ENCODE results near the gene FGF16. TPM values are rescaled to one million over a fixed set of nuclear protein-coding genes. Genes with fewer than 3 reads are reported as not detected.

FGF16 gene
- total and polyA plus RNA-seq, 2 of the 8 experiments (the other 6 are each of a cell fraction or from before 2014, with no cell fraction given), result 0.50 to 1.4 TPM

DNA sequence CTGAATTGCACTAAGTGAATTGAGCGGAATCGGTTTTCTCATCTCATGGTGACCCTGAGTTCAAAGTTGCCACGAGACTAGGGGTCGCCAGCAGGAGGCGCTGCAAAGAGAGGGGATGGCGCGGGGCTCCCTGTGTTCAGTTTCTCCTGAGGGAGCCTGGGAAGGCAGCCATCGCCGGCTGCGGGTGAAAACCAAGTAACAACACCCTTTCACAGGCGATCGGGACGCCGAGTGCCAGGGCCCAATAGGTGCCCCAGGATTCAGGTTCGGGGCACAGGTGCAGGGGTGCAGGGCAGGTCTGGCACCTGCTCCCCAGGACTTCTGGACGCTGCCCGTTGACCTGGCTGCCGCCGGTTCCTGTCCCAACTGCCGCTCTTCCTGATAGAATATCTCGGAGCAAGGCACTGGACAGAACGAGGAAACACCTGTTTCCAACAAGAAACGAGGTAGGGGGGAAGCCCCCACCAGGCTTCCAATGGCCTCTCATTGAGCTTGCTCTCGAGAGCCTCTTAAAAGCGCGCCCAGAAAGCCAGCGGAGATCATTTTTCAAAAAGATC, 1.1 kb upstream of the FGF16 start:
- H2BK12ac ChIP-seq (ENCODE audit: low read depth, low read length), result no peak overlapping the region
- no peak overlapping the region for H3K14ac ChIP-seq (ENCODE audit: insufficient read length)
- no peak overlapping the region for H3K56ac ChIP-seq (replicated peaks; ENCODE audit: insufficient read length, low read depth, low read length)
- no peaks in the 10 kb centered on the region for H4K20me1 ChIP-seq (replicated peaks in 1 of 2; ENCODE audit: control insufficient read depth in 1 of 2, insufficient read depth in 2 of 2, low read length in 2 of 2)
- H4K91ac ChIP-seq (replicated peaks; ENCODE audit: insufficient read length, low read length), result no peak overlapping the region
- H2BK20ac ChIP-seq (ENCODE audit: low read length), result no peak overlapping the region
- H3K4me2 ChIP-seq (ENCODE audit: insufficient read depth in 1 of 2, low read depth in 2 of 2, low read length in 2 of 2), result peak overlapping the region; percentile 88 to 90
- peak overlapping the region; percentile 88 for H2AFZ ChIP-seq (ENCODE audit: low read length)
- ChIA-PET CTCF (ENCODE audit: partially characterized antibody) (interaction anchor here (1.0 to 1.7 kb wide), 3 partner anchors 16 to 890 kb away, joined by 3 to 4 read pairs (median 3); no protein-coding TSS in a partner anchor), POLR2A (ENCODE audit: partially characterized antibody) (interaction anchor here (0.6 to 1.1 kb wide), 3 partner anchors 9 to 582 kb away, joined by 3 to 4 read pairs (median 3); no protein-coding TSS in a partner anchor)
- H2BK15ac ChIP-seq (ENCODE audit: low read length), result no peak overlapping the region
- DNase-seq (ENCODE audit: low read depth in 1 of 2, low spot score in 2 of 2) (peak in 1 of 2 experiments; percentile 82), FAIRE-seq (no peak)
- H3K4me1 ChIP-seq (replicated peaks in 1 of 4; ENCODE audit: control insufficient read depth in 3 of 4, insufficient read depth in 4 of 4, low read length in 3 of 4), result peaks cover 0 to 7% (median under 1%) of the 10 kb centered on the region in 4 experiments; a peak in 2 of 7 replicates
- WGBS, 2 experiments (ENCODE audit: extremely low coverage in 1 of 2, insufficient coverage in 1 of 2, insufficient read length in 1 of 2, insufficient replicate concordance in 2 of 2, low coverage in 1 of 2, low lambda C conversion rate in 2 of 2, missing lambda C conversion rate in 1 of 2), result 12% methylated on average over 11 of the region's 27 CpGs; no CpG with 5 or more reads in 1 of the 2 experiments
- peaks cover 11% of the 10 kb centered on the region; the same call in 1 of the 2 replicates for H3K23me2 ChIP-seq (ENCODE audit: low read depth, low read length)
- H3K9ac ChIP-seq (replicated peaks in 1 of 4; ENCODE audit: extremely low read depth in 1 of 4, low read depth in 3 of 4, low read length in 3 of 4), result peak overlapping the region in 3 of 4 experiments; percentile 21 to 58 (median 24); a peak in 3 of 7 replicates
- H3K9me3 ChIP-seq (ENCODE audit: insufficient read depth in 2 of 2, low read depth in 1 of 2, low read length in 1 of 2), result no peaks in the 10 kb centered on the region
- no peak overlapping the region for H2AK5ac ChIP-seq (ENCODE audit: low read depth, low read length)
- H3K23ac ChIP-seq (ENCODE audit: insufficient read length), result no peak overlapping the region
- no peak overlapping the region for H3K27ac ChIP-seq (ENCODE audit: low read depth, low read length)
- H3K27me3 ChIP-seq (replicated peaks in 1 of 4; ENCODE audit: control insufficient read depth in 3 of 4, extremely low read depth in 1 of 4, insufficient read depth in 3 of 4, low read length in 3 of 4), result peaks cover 3 to 25% (median 12%) of the 10 kb centered on the region in 4 experiments; a peak in 6 of 7 replicates
- no peaks in the 10 kb centered on the region for H3K79me1 ChIP-seq (ENCODE audit: low read depth, low read length)
- 0 out of 2 replicates have a peak overlapping the region, but pooled peaks have one; percentile 14 for H4K8ac ChIP-seq (ENCODE audit: extremely low read depth, insufficient read depth, low read length)
- H3K18ac ChIP-seq (ENCODE audit: extremely low read depth, low read length), result no peak overlapping the region; the same call in 1 of the 2 replicates
- no peak overlapping the region for H2BK120ac ChIP-seq (replicated peaks; ENCODE audit: low read depth, low read length)
- no peak overlapping the region for H4K5ac ChIP-seq (ENCODE audit: insufficient read length, low read depth, low read length)
- H3K79me2 ChIP-seq (ENCODE audit: control insufficient read depth in 1 of 2, insufficient read depth in 2 of 2, low read length in 2 of 2), result no peaks in the 10 kb centered on the region
- no peak overlapping the region for H3K4ac ChIP-seq (replicated peaks; ENCODE audit: insufficient read length, low read depth, low read length)
- peak overlapping the region; percentile 47 to 80 (median 59) for H3K4me3 ChIP-seq (ENCODE audit: extremely low read depth in 1 of 4, insufficient read depth in 2 of 4, low read depth in 3 of 4, low read length in 4 of 4)
- no peaks in the 10 kb centered on the region for H3K36me3 ChIP-seq (ENCODE audit: control insufficient read depth in 2 of 4, insufficient read depth in 4 of 4, low read length in 3 of 4)
- H2BK5ac ChIP-seq (ENCODE audit: low read depth, low read length), result no peak overlapping the region
- TF ChIP-seq, protein P1, sequence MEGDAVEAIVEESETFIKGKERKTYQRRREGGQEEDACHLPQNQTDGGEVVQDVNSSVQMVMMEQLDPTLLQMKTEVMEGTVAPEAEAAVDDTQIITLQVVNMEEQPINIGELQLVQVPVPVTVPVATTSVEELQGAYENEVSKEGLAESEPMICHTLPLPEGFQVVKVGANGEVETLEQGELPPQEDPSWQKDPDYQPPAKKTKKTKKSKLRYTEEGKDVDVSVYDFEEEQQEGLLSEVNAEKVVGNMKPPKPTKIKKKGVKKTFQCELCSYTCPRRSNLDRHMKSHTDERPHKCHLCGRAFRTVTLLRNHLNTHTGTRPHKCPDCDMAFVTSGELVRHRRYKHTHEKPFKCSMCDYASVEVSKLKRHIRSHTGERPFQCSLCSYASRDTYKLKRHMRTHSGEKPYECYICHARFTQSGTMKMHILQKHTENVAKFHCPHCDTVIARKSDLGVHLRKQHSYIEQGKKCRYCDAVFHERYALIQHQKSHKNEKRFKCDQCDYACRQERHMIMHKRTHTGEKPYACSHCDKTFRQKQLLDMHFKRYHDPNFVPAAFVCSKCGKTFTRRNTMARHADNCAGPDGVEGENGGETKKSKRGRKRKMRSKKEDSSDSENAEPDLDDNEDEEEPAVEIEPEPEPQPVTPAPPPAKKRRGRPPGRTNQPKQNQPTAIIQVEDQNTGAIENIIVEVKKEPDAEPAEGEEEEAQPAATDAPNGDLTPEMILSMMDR (IDR thresholded peaks at IDR 0.05; ENCODE audit: control extremely low read depth in 1 of 3, insufficient read depth in 1 of 3, low read depth in 1 of 3, low read length in 3 of 3), result peak; percentile 36 to 68 (median 64)
- TF ChIP-seq, protein P2, sequence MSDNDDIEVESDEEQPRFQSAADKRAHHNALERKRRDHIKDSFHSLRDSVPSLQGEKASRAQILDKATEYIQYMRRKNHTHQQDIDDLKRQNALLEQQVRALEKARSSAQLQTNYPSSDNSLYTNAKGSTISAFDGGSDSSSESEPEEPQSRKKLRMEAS (IDR thresholded peaks at IDR 0.05), result peak; percentile 44; the same call in 1 of the 2 replicates
- TF ChIP-seq TCF12 (IDR thresholded peaks at IDR 0.05; ENCODE audit: low read depth, low read length), result no peak
- 0 out of 2 replicates have a peak, but pooled peaks have one; percentile 30 for TF ChIP-seq PHF8 (conservative IDR thresholded peaks at IDR 0.05; ENCODE audit: low read depth, low read length)
- TF ChIP-seq YY1 (IDR thresholded peaks at IDR 0.05; ENCODE audit: low read depth, low read length), result peak; percentile 45; the same call in 1 of the 2 replicates
- no peak for TF ChIP-seq HDAC2 (IDR thresholded peaks at IDR 0.05; ENCODE audit: borderline replicate concordance in 1 of 2, low read depth in 2 of 2, low read length in 2 of 2)
- TF ChIP-seq EZH2 (IDR thresholded peaks at IDR 0.05; ENCODE audit: low read depth, low read length, severe bottlenecking), result no peak
- peak; percentile 15; the same call in 1 of the 2 replicates for TF ChIP-seq TBP (IDR thresholded peaks at IDR 0.05; ENCODE audit: low read depth, low read length)
- TF ChIP-seq TAF1 (IDR thresholded peaks at IDR 0.05; ENCODE audit: low read depth, low read length), result peak; percentile 60
